ENCODE data around the gene NAA80. TPM values are rescaled to one million over a fixed set of nuclear protein-coding genes. Genes with fewer than 3 reads are reported as not detected.

The NAA80 gene
- total RNA-seq, 1 donor from 2014 or later: 10.1 TPM

DNA sequence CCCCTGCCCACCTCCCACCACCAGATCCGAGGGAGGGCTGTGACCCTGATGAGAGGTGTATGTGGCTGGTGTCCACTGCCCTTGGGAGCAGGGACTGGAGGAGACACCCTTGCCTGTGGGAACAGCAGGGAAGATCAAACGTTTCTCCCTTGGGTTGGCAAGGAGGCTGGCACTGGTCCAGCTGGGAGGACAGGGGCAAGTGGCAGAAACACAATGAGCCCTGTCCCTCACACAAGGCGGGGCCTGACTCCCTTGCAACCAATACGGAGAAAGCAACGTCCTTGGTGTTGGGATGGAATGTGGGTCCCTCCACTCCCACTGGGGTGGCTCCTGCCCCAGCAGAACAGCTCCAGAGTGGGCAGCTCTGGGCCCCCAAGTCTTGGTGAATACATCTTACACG is 18.1 kb upstream of the NAA80 start:
- no peak overlapping the region for H3K4me3 ChIP-seq
- TF ChIP-seq, protein P1, sequence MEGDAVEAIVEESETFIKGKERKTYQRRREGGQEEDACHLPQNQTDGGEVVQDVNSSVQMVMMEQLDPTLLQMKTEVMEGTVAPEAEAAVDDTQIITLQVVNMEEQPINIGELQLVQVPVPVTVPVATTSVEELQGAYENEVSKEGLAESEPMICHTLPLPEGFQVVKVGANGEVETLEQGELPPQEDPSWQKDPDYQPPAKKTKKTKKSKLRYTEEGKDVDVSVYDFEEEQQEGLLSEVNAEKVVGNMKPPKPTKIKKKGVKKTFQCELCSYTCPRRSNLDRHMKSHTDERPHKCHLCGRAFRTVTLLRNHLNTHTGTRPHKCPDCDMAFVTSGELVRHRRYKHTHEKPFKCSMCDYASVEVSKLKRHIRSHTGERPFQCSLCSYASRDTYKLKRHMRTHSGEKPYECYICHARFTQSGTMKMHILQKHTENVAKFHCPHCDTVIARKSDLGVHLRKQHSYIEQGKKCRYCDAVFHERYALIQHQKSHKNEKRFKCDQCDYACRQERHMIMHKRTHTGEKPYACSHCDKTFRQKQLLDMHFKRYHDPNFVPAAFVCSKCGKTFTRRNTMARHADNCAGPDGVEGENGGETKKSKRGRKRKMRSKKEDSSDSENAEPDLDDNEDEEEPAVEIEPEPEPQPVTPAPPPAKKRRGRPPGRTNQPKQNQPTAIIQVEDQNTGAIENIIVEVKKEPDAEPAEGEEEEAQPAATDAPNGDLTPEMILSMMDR (IDR thresholded peaks at IDR 0.05): no peak
- TF ChIP-seq EZH2 (IDR thresholded peaks at IDR 0.05): no peak
- no peak for TF ChIP-seq EZH2phosphoT487 (IDR thresholded peaks at IDR 0.05)
- no peak overlapping the region for H3K9ac ChIP-seq
- Mint-ChIP-seq H3K36me3 (peaks cover 41% of the 10 kb centered on the region), H3K4me3 (no peak overlapping the region), H3K9me3 (peaks cover 2% of the 10 kb centered on the region), H3K27me3 (ENCODE audit: insufficient read depth, low read depth) (peaks cover 2% of the 10 kb centered on the region), H3K4me1 (peaks cover 27% of the 10 kb centered on the region), H3K27ac (no peak overlapping the region)
- peaks cover 36% of the 10 kb centered on the region for H4K20me1 ChIP-seq (ENCODE audit: low read depth)
- peaks cover 16% of the 10 kb centered on the region for H3F3A ChIP-seq (ENCODE audit: low read depth)
- no peaks in the 10 kb centered on the region for H3K27me3 ChIP-seq
- H2AFZ ChIP-seq (replicated peaks): no peak overlapping the region
- H3K36me3 ChIP-seq: no peaks in the 10 kb centered on the region
- no peak overlapping the region for H3K4me2 ChIP-seq
- no peaks in the 10 kb centered on the region for H3K9me3 ChIP-seq (ENCODE audit: low read depth)
- no peak overlapping the region for H3K27ac ChIP-seq
- peaks cover 37% of the 10 kb centered on the region for H3K79me2 ChIP-seq (ENCODE audit: low read depth)
- DNase-seq (ENCODE audit: low spot score): no peak
- peaks cover 22% of the 10 kb centered on the region for H3K4me1 ChIP-seq

DNA sequence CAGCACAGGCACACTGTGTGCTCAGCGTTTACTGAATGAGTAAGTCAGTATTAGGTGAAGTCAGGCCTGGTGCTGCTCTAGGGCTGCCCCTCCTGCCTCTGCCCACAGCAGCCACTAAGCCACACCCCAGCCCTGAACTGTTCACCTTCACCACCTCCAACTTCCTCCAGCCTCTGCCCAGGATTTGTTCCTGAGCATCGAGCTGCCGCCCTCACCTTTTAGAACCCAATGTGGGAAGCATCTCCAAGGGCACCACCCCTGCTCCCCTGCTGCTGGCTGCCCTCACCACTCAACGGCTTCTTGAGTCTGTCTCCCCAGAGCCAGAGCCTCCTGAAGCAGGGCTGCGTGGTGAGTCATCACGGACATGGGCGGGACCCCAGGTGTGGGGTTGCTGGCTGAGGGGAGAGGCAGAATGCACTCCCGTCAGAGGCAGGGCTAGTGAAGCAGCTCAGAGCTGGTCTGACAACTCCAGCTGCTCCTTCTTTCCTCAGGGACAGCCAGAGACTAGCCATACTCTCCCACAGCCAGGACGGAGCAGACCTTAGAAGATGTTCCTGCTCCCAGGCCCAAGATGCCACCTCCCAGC is 17.5 kb upstream of the NAA80 start:
- Histone ChIP-seq H3K79me2 (ENCODE audit: low read depth) (peaks cover 37% of the 10 kb centered on the region), H3K4me1 (peaks cover 18% of the 10 kb centered on the region), H3K4me3 (no peak overlapping the region), H3K9me3 (ENCODE audit: low read depth) (no peaks in the 10 kb centered on the region), H3K36me3 (no peaks in the 10 kb centered on the region), H4K20me1 (ENCODE audit: low read depth) (peaks cover 36% of the 10 kb centered on the region), H3K4me2 (no peak overlapping the region), H3K27ac (no peak overlapping the region), H3K9ac (no peak overlapping the region), H2AFZ (replicated peaks) (no peak overlapping the region), H3F3A (ENCODE audit: low read depth) (peaks cover 10% of the 10 kb centered on the region), H3K27me3 (no peaks in the 10 kb centered on the region)
- TF ChIP-seq EZH2phosphoT487 (IDR thresholded peaks at IDR 0.05) (no peak), EZH2 (IDR thresholded peaks at IDR 0.05) (no peak)
- TF ChIP-seq, protein P1 (IDR thresholded peaks at IDR 0.05): no peak
- H3K4me1 Mint-ChIP-seq: peaks cover 26% of the 10 kb centered on the region
- DNase-seq (ENCODE audit: low spot score): no peak
- peaks cover 2% of the 10 kb centered on the region for H3K9me3 Mint-ChIP-seq
- peaks cover 41% of the 10 kb centered on the region for H3K36me3 Mint-ChIP-seq
- no peak overlapping the region for H3K27ac Mint-ChIP-seq
- peaks cover 2% of the 10 kb centered on the region for H3K27me3 Mint-ChIP-seq (ENCODE audit: insufficient read depth, low read depth)
- peak overlapping the region; percentile 0 for H3K4me3 Mint-ChIP-seq

DNA sequence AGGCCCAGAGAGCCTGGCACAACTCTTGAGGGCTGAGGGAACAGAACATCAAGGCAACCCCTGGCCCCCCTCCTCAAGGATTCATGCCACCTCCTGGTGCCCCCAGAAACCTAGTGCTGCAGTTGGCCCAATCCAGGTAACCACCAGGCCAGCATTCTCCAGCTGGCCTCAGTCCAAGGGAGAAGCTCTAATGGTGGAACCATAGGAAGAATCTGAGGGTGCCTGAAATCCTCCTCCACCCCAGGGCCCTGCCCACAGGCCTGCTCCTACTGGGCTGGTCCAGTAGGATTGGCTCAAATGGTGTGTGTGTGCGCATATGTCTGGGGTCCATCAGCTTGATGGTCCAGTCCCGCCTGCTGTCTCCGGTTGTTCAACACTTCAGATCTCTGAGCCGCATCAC is 15.6 kb upstream of the NAA80 start:
- peaks cover 2% of the 10 kb centered on the region for H3F3A ChIP-seq (ENCODE audit: low read depth)
- H3K36me3 ChIP-seq: no peaks in the 10 kb centered on the region
- H3K4me3 Mint-ChIP-seq: no peak overlapping the region
- no peak overlapping the region for H3K4me2 ChIP-seq
- no peaks in the 10 kb centered on the region for H3K27me3 ChIP-seq
- H3K27me3 Mint-ChIP-seq (ENCODE audit: insufficient read depth, low read depth): peaks cover 3% of the 10 kb centered on the region
- H3K36me3 Mint-ChIP-seq: peaks cover 42% of the 10 kb centered on the region
- no peak for DNase-seq (ENCODE audit: low spot score)
- H3K27ac Mint-ChIP-seq: no peak overlapping the region
- TF ChIP-seq EZH2 (IDR thresholded peaks at IDR 0.05): no peak
- TF ChIP-seq EZH2phosphoT487 (IDR thresholded peaks at IDR 0.05): no peak
- TF ChIP-seq, protein P1 (IDR thresholded peaks at IDR 0.05): no peak
- H3K9ac ChIP-seq: no peak overlapping the region
- H3K4me1 ChIP-seq: peaks cover 12% of the 10 kb centered on the region
- H3K4me1 Mint-ChIP-seq: peaks cover 17% of the 10 kb centered on the region
- H3K9me3 Mint-ChIP-seq: peaks cover 7% of the 10 kb centered on the region
- H3K27ac ChIP-seq: no peak overlapping the region
- no peak overlapping the region for H2AFZ ChIP-seq (replicated peaks)
- peaks cover 26% of the 10 kb centered on the region for H4K20me1 ChIP-seq (ENCODE audit: low read depth)
- peaks cover under 1% of the 10 kb centered on the region for H3K9me3 ChIP-seq (ENCODE audit: low read depth)
- H3K79me2 ChIP-seq (ENCODE audit: low read depth): peaks cover 27% of the 10 kb centered on the region
- no peak overlapping the region for H3K4me3 ChIP-seq
